K562 (cell line): ENCODE results near the gene GNA15. TPM values are rescaled to one million over a fixed set of nuclear protein-coding genes. Genes with fewer than 3 reads are reported as not detected.

Source experiments
- ATAC-seq: fragments of 200-7000 bp; cut with Tn5 transposase; 3 replicates; pipeline ENCODE4 v1.9.1; 2020; ENCODE audit warnings: moderate library complexity
- BruUV-seq: library from RNA; stranded (reverse); fragments of 400-500 nt; replicated peaks from 2 replicates; lab custom pipeline; 2021; lab: Mats Ljungman, UMichigan
- CTCF ChIA-PET: fragments of 300-600 bp; formaldehyde crosslinking; extraction: SDS; loops from one replicate; lab custom pipeline; 2021; ENCODE audit warnings: low intra/inter-chr PET ratio; lab: Yijun Ruan, JAX
- POLR2A ChIA-PET: fragments of 300-600, 350-650 bp; sonication (Branson Sonifier 250); formaldehyde crosslinking; extraction: SDS; loops from one replicate; lab custom pipeline; 2021; ENCODE audit warnings: antibody characterized with exemption, inconsistent platforms; lab: Yijun Ruan, JAX
- DNase-seq, 4 experiments: peaks; one replicate each; pipeline versions ENCODE4 v3.0.0 to v3.0.0-alpha.2; 2011 to 2018; ENCODE audit warnings: low spot score in 3 of 4, mixed read lengths in 3 of 4; ENCODE audit errors: extremely low read depth in 1 of 4
- FAIRE-seq: peaks from 2 replicates; lab custom pipeline; 2011; peaks lifted over from hg19 to GRCh38; lab: Jason Lieb, UNC
- H2AFZ ChIP-seq: 2 replicates; pipeline ENCODE4 v1.6.0; 2011; ENCODE audit warnings: low read depth, low read length, control low read depth, inconsistent platforms
- H3K27ac ChIP-seq: fragments of 200-600 bp; 3 replicates; pipeline ENCODE4 v1.8.0; 2011; ENCODE audit warnings: low read depth, mild to moderate bottlenecking, control low read depth, inconsistent platforms, low read length, moderate library complexity, mixed read lengths; ENCODE audit errors: extremely low read depth
- H3K27me3 ChIP-seq, 2 experiments: fragments of 300-600 bp in 1 of 2; 2 replicates in 1 of 2; 3 replicates in 1 of 2; pipeline versions ENCODE4 v1.6.0 to v1.8.0; 2011; ENCODE audit warnings: inconsistent platforms in 2 of 2, low read length in 2 of 2, mild to moderate bottlenecking in 1 of 2, mixed read lengths in 1 of 2, moderate library complexity in 1 of 2; ENCODE audit not compliant: control insufficient read depth in 2 of 2, insufficient read depth in 2 of 2
- H3K36me3 ChIP-seq: fragments of 300-600 bp; 3 replicates; pipeline ENCODE4 v1.8.0; 2011; ENCODE audit warnings: mild to moderate bottlenecking, low read length, inconsistent platforms; ENCODE audit not compliant: control insufficient read depth, insufficient read depth
- H3K4me1 ChIP-seq, 2 experiments: fragments of 200-600 bp in 1 of 2; replicated peaks in 1 of 2; 2 replicates in 1 of 2; 3 replicates in 1 of 2; pipeline versions ENCODE4 v1.5.1 to v1.8.0; 2011; ENCODE audit warnings: inconsistent platforms in 2 of 2, low read length in 2 of 2, mild to moderate bottlenecking in 1 of 2, mixed read lengths in 1 of 2, moderate library complexity in 1 of 2; ENCODE audit not compliant: control insufficient read depth in 2 of 2, insufficient read depth in 2 of 2
- H3K4me2 ChIP-seq: 2 replicates; pipeline ENCODE4 v1.6.1; 2011; ENCODE audit warnings: low read length, control low read depth, inconsistent platforms, mixed read lengths; ENCODE audit not compliant: insufficient read depth
- H3K4me3 ChIP-seq: fragments of 200-600 bp; sonication (generic), shearing (Covaris generic); 2 replicates; pipeline ENCODE4 v1.5.1; 2016; ENCODE audit warnings: control low read depth, inconsistent platforms
- H3K79me2 ChIP-seq: fragments of 200-600 bp; 3 replicates; pipeline ENCODE4 v1.8.0; 2011; ENCODE audit warnings: low read length, inconsistent platforms; ENCODE audit not compliant: control insufficient read depth, insufficient read depth
- H3K9ac ChIP-seq, 2 experiments: 2 replicates each; pipeline versions ENCODE4 v1.6.0 to v1.6.1; 2011; ENCODE audit warnings: low read depth in 2 of 2, low read length in 2 of 2, control low read depth in 1 of 2, inconsistent platforms in 1 of 2, mild to moderate bottlenecking in 1 of 2, mixed read lengths in 1 of 2; ENCODE audit not compliant: insufficient read depth in 1 of 2
- H3K9me1 ChIP-seq: one replicate; pipeline ENCODE4 v1.6.0; 2011; ENCODE audit warnings: inconsistent platforms, mild to moderate bottlenecking, low read length, moderate library complexity; ENCODE audit not compliant: control insufficient read depth, insufficient read depth
- H3K9me3 ChIP-seq: replicated peaks from 2 replicates; pipeline ENCODE4 v1.5.1; 2011; ENCODE audit warnings: low read depth, low read length, inconsistent platforms; ENCODE audit not compliant: control insufficient read depth, insufficient read depth
- H4K20me1 ChIP-seq: replicated peaks from 2 replicates; pipeline ENCODE4 v1.6.1; 2011; ENCODE audit warnings: low read length, inconsistent platforms, mixed read lengths; ENCODE audit not compliant: control insufficient read depth, insufficient read depth
- FOS ChIP-seq: IDR thresholded peaks from 3 replicates; pipeline ENCODE4 v1.6.1; 2011; ENCODE audit not compliant: insufficient read length; ENCODE audit errors: extremely low read depth
- GATAD2B ChIP-seq: fragments of 450-650 bp; IDR thresholded peaks from 2 replicates; pipeline ENCODE4 v1.6.1; 2017; ENCODE audit warnings: mild to moderate bottlenecking, borderline replicate concordance
- KDM5B ChIP-seq: fragments of 200-600 bp; sonication (generic); IDR thresholded peaks from 2 replicates; pipeline ENCODE4 v1.6.1; 2012; ENCODE audit warnings: low read depth, mild to moderate bottlenecking, moderate library complexity, low read length, control low read depth, inconsistent platforms; ENCODE audit not compliant: insufficient replicate concordance
- NR2C1 ChIP-seq, 2 experiments: fragments of 450-650 bp; IDR thresholded peaks; 2 replicates each; pipeline ENCODE4 v1.6.1; 2017; ENCODE audit warnings: mild to moderate bottlenecking in 2 of 2, antibody characterized with exemption in 1 of 2, inconsistent platforms in 1 of 2, missing compliant biosample characterization in 1 of 2, missing genetic modification characterization in 1 of 2
- SOX6 ChIP-seq: fragments of 450-650 bp; IDR thresholded peaks from 2 replicates; pipeline ENCODE4 v1.6.1; 2014; ENCODE audit warnings: mild to moderate bottlenecking
- ZNF277 ChIP-seq: fragments of 250-450 bp; sonication (Bioruptor Pico); IDR thresholded peaks from 2 replicates; pipeline ENCODE4 v1.8.0; 2022; ENCODE audit warnings: inconsistent platforms, mild to moderate bottlenecking, moderate library complexity, borderline replicate concordance
- ZNF561 ChIP-seq: fragments of 450-650 bp; formaldehyde crosslinking; conservative IDR thresholded peaks from 2 replicates; pipeline ENCODE4 v1.4.0; 2020; ENCODE audit warnings: mild to moderate bottlenecking, moderate library complexity
- ZNF707 ChIP-seq: fragments of 250-450 bp; sonication (Bioruptor Pico); conservative IDR thresholded peaks from 2 replicates; pipeline ENCODE4 v1.8.0; 2022; ENCODE audit warnings: inconsistent platforms, mild to moderate bottlenecking, moderate library complexity
- WGBS: fragments of 100-300 bp; shearing (Covaris generic); methylation state at CpG from one replicate; pipeline ENCODE4 v1.1.6; 2016; ENCODE audit warnings: low coverage, mixed read lengths; ENCODE audit not compliant: insufficient coverage; ENCODE audit errors: missing lambda C conversion rate; 5-methylcytosine and 5-hydroxymethylcytosine counted together
- in situ Hi-C: fragments of 300-500 bp; cut with MboI; formaldehyde crosslinking; loops from 4 replicates; pipeline ENCODE4 v1.15.0; 2018; ENCODE audit warnings: inconsistent platforms, mixed read lengths
- intact Hi-C: fragments of 100-400 bp; cut with micrococcal nuclease; formaldehyde crosslinking; loops from 2 replicates; pipeline ENCODE4 v1.14.2; 2022
- polyA plus RNA-seq, 8 experiments: library from polyadenylated mRNA; depleted of rRNA in 4 of 8; stranded (reverse) in 5 of 8; unstranded in 3 of 8; fragments of >200 nt; fragmentation: Nextera tagmentation in 2 of 8; fragmentation: Illumina TruSeq in 1 of 8; extraction: Ambion mirVana in 2 of 8; extraction: Trizol in 1 of 8; gene quantifications; 2 replicates each; pipeline versions ENCODE4 v1.2.1 to v1.2.3, GENCODE V29; 2011 to 2014; ENCODE audit warnings: inconsistent platforms in 1 of 8, missing spikeins in 1 of 8
- total RNA-seq, 7 experiments: library from RNA; depleted of rRNA in 6 of 7; stranded (reverse); fragments of >200 nt in 6 of 7; fragmentation: Illumina TruSeq in 2 of 7; extraction: Trizol in 2 of 7; gene quantifications; 2 replicates each; pipeline versions ENCODE4 v1.2.1 to v1.2.3, GENCODE V29; 2011 to 2021; ENCODE audit warnings: low replicate concordance in 1 of 7
- TF ChIP-seq, protein P1 (sequence below): fragments of 250-450 bp; sonication (Bioruptor Pico); IDR thresholded peaks from 2 replicates; pipeline ENCODE4 v1.5.0; 2020; ENCODE audit warnings: mild to moderate bottlenecking
- TF ChIP-seq, protein P2 (sequence below), 2 experiments: IDR thresholded peaks in 1 of 2; conservative IDR thresholded peaks in 1 of 2; 2 replicates each; pipeline ENCODE4 v1.6.1; 2016; ENCODE audit warnings: low read depth in 2 of 2, mild to moderate bottlenecking in 1 of 2, missing compliant biosample characterization in 1 of 2, missing genetic modification characterization in 1 of 2, moderate library complexity in 1 of 2
- TF ChIP-seq, protein P3 (sequence below): fragments of 450-650 bp; formaldehyde crosslinking; IDR thresholded peaks from 2 replicates; pipeline ENCODE4 v1.4.0; 2020; ENCODE audit warnings: mild to moderate bottlenecking, moderate library complexity

GNA15 gene
- total and polyA plus RNA-seq, 9 of the 15 experiments (the other 6 are each of a cell fraction or from before 2014, with no cell fraction given) = 0.03 to 0.24 (median 0.11) TPM; not detected in 1

DNA sequence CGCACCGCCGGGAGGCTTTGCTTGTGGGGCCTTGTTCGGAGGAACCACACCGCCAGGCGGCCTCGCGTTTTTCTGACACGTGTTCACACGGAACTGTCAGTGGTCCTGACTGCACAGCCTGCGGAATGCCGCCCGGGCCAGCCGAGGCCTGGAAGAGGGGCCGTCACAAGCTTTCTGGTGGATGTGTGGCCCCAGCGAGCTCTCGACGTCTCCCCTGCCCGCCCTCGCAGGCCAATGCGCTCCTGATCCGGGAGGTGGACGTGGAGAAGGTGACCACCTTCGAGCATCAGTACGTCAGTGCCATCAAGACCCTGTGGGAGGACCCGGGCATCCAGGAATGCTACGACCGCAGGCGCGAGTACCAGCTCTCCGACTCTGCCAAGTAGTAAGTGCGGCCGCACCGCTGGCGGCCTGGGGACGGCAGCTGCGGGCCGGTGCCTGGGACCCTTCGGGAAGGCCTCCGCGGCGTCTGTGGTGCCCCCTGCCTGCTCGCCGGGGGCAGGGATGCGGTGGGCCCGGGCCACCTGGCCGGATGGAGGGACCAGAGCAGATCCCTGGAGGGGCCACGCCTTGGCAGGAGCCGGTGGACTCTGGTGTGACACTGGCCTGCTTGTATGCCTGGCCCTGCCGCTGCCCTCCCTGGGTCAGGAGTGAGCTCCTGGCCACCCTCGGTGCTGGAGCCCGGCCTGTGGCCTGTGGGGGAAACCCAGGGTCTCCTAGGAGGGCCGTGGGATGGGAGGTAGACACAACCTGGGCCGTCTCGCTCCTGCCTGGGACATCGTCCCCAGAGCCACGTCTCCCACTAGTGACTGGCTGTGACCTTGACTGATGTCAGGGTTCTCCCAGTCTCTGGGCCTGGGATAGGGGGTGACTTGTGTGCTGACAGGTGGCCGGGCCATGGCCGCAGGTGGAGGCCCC lies 22.5 kb upstream of the GNA15 start:
- Histone ChIP-seq H3K4me1 (peaks cover 2 to 59% of the 10 kb centered on the region in 2 experiments; a peak in 3 of 5 replicates), H4K20me1 (no peaks in the 10 kb centered on the region; the same call in none of the 2 replicates), H2AFZ (no peak overlapping the region), H3K27ac (no peak overlapping the region), H3K9me3 (no peaks in the 10 kb centered on the region), H3K36me3 (peaks cover 28% of the 10 kb centered on the region; the same call in 1 of the 3 replicates), H3K4me3 (no peak overlapping the region), H3K4me2 (no peak overlapping the region), H3K79me2 (peaks cover 26% of the 10 kb centered on the region), H3K9ac (peak overlapping the region in 1 of 2 experiments; percentile 35; a peak in 1 of 4 replicates), H3K27me3 (no peaks in the 10 kb centered on the region), H3K9me1 (no peaks in the 10 kb centered on the region)
- WGBS = 96% methylated on average over 35 of the region's 59 CpGs
- intact Hi-C loops (no loop called here), in situ Hi-C loops (no loop called here)
- FAIRE-seq (no peak), DNase-seq (no peak), ATAC-seq (no peak)
- CTCF ChIA-PET = no interaction called here
- POLR2A ChIA-PET = interaction anchor here (1.7 kb wide), 1 partner anchor 16 kb away, joined by 3 read pairs; no protein-coding TSS in a partner anchor
- no TSS peak for BruUV-seq
- TF ChIP-seq FOS = no peak
- no peak for TF ChIP-seq NR2C1 (IDR thresholded peaks at IDR 0.05)
- TF ChIP-seq NR2C1 (tag; IDR thresholded peaks at IDR 0.05) = no peak
- no peak for TF ChIP-seq KDM5B
- TF ChIP-seq, protein P1, sequence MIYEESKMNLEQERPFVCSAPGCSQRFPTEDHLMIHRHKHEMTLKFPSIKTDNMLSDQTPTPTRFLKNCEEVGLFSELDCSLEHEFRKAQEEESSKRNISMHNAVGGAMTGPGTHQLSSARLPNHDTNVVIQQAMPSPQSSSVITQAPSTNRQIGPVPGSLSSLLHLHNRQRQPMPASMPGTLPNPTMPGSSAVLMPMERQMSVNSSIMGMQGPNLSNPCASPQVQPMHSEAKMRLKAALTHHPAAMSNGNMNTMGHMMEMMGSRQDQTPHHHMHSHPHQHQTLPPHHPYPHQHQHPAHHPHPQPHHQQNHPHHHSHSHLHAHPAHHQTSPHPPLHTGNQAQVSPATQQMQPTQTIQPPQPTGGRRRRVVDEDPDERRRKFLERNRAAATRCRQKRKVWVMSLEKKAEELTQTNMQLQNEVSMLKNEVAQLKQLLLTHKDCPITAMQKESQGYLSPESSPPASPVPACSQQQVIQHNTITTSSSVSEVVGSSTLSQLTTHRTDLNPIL (CRISPR knock-in tag) = no peak
- no peak for TF ChIP-seq ZNF561
- TF ChIP-seq, protein P2, sequence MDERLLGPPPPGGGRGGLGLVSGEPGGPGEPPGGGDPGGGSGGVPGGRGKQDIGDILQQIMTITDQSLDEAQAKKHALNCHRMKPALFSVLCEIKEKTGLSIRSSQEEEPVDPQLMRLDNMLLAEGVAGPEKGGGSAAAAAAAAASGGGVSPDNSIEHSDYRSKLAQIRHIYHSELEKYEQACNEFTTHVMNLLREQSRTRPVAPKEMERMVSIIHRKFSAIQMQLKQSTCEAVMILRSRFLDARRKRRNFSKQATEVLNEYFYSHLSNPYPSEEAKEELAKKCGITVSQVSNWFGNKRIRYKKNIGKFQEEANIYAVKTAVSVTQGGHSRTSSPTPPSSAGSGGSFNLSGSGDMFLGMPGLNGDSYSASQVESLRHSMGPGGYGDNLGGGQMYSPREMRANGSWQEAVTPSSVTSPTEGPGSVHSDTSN (CRISPR knock-in tag; IDR thresholded peaks at IDR 0.05; ENCODE audit: low read depth) = no peak
- TF ChIP-seq, protein P2 (tag; conservative IDR thresholded peaks at IDR 0.05; ENCODE audit: low read depth) = no peak
- no peak for TF ChIP-seq ZNF707 (CRISPR knock-in tag)
- TF ChIP-seq, protein P3, sequence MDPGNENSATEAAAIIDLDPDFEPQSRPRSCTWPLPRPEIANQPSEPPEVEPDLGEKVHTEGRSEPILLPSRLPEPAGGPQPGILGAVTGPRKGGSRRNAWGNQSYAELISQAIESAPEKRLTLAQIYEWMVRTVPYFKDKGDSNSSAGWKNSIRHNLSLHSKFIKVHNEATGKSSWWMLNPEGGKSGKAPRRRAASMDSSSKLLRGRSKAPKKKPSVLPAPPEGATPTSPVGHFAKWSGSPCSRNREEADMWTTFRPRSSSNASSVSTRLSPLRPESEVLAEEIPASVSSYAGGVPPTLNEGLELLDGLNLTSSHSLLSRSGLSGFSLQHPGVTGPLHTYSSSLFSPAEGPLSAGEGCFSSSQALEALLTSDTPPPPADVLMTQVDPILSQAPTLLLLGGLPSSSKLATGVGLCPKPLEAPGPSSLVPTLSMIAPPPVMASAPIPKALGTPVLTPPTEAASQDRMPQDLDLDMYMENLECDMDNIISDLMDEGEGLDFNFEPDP (CRISPR knock-in tag) = no peak
- TF ChIP-seq SOX6 = no peak
- TF ChIP-seq ZNF277 (CRISPR knock-in tag) = no peak
- no peak for TF ChIP-seq GATAD2B
